Subcutaneous adipose tissue (tissue), 4 donors: ENCODE data around the gene SMIM36. TPM values are rescaled to one million over a fixed set of nuclear protein-coding genes. Genes with fewer than 3 reads are reported as not detected.

Experiments
- CTCF ChIP-seq: fragments of 450-650 bp; IDR thresholded peaks from one replicate; pipeline ENCODE4 v1.5.1; 2016; ENCODE audit warnings: low read depth, mild to moderate bottlenecking, control low read depth, antibody characterized with exemption, moderate library complexity
- total RNA-seq, 4 donors: library from RNA; depleted of rRNA; stranded (reverse); fragments of >200 nt; gene quantifications; one replicate each; pipeline ENCODE4 v1.1.0, GENCODE V29; 2016

SMIM36 gene
- total RNA-seq, 4 donors from 2014 or later = not detected

- TF ChIP-seq CTCF = no peak
These were observed 13.4 kb upstream of the SMIM36 start for GRCh38 chr17:55524440-55525220.

- TF ChIP-seq CTCF = no peak
These were observed 9.9 kb upstream of the SMIM36 start for GRCh38 chr17:55521186-55521585.

GRCh38 chr17:55520402-55520801, 9.2 kb upstream of the SMIM36 start:
- no peak for TF ChIP-seq CTCF

GRCh38 chr17:55518510-55518909, 7.3 kb upstream of the SMIM36 start:
- no peak for TF ChIP-seq CTCF

GRCh38 chr17:55513885-55514590, 2.8 kb upstream of the SMIM36 start:
- TF ChIP-seq CTCF = no peak

- TF ChIP-seq CTCF = no peak
These were observed 11.1 kb downstream of the SMIM36 start for GRCh38 chr17:55500103-55500502.

GRCh38 chr17:55496094-55496881, 15.0 kb downstream of the SMIM36 start:
- TF ChIP-seq CTCF = no peak
